ENCODE data around the gene HOXD8.

- TF ChIP-seq CTCF (IDR thresholded peaks at IDR 0.05), result no peak
- TF ChIP-seq POLR2AphosphoS5 (IDR thresholded peaks at IDR 0.05), result no peak
- TF ChIP-seq POLR2A (IDR thresholded peaks at IDR 0.05), result no peak
Observed at GRCh38 chr2:176101842-176102241, 27.7 kb upstream of the HOXD8 start.
